CD14-positive monocyte (primary cell): ENCODE measurements around the gene PDILT. TPM values are rescaled to one million over a fixed set of nuclear protein-coding genes. Genes with fewer than 3 reads are reported as not detected.

Experiments
- DNase-seq, 3 donors: peaks; one replicate each; pipeline ENCODE4 v3.0.0-alpha.2; 2011 to 2022
- H2AFZ ChIP-seq: 2 replicates; pipeline ENCODE4 v1.6.0; 2012; ENCODE audit warnings: mild to moderate bottlenecking, low read depth, low read length, inconsistent platforms; ENCODE audit not compliant: insufficient read depth, poor library complexity, severe bottlenecking
- H3K27ac ChIP-seq, 2 donors: 1 replicate in 1 of 2; 2 replicates in 1 of 2; pipeline ENCODE4 v1.5.1; 2012 to 2013; ENCODE audit warnings: low read length in 2 of 2, control low read depth in 1 of 2, inconsistent platforms in 1 of 2, low read depth in 1 of 2, mild to moderate bottlenecking in 1 of 2
- H3K27me3 ChIP-seq, 2 donors: one replicate each; pipeline versions ENCODE4 v1.6.0 to v1.6.1; 2011 to 2013; ENCODE audit warnings: low read length in 2 of 2; ENCODE audit not compliant: control insufficient read depth in 2 of 2, insufficient read depth in 2 of 2
- H3K36me3 ChIP-seq, 2 donors: replicated peaks in 1 of 2; 1 replicate in 1 of 2; 2 replicates in 1 of 2; pipeline versions ENCODE4 v1.5.1 to v1.6.1; 2012 to 2013; ENCODE audit warnings: low read length in 2 of 2, control low read depth in 1 of 2, inconsistent platforms in 1 of 2, mild to moderate bottlenecking in 1 of 2; ENCODE audit not compliant: insufficient read depth in 2 of 2, control insufficient read depth in 1 of 2
- H3K4me1 ChIP-seq, 2 donors: 1 replicate in 1 of 2; 2 replicates in 1 of 2; pipeline versions ENCODE4 v1.5.1 to v1.6.1; 2012 to 2013; ENCODE audit warnings: low read length in 2 of 2, control low read depth in 1 of 2, inconsistent platforms in 1 of 2, mild to moderate bottlenecking in 1 of 2, moderate library complexity in 1 of 2; ENCODE audit not compliant: insufficient read depth in 2 of 2, control insufficient read depth in 1 of 2
- H3K4me2 ChIP-seq: replicated peaks from 2 replicates; pipeline ENCODE3; 2012; ENCODE audit warnings: low read length, moderate library complexity, mild to moderate bottlenecking; ENCODE audit not compliant: poor library complexity, severe bottlenecking; ENCODE audit errors: extremely low read depth
- H3K4me3 ChIP-seq, 3 experiments: fragments of 200-600 bp in 1 of 3; sonication (generic) in 1 of 3; replicated peaks in 1 of 3; 1 replicate in 2 of 3; 2 replicates in 1 of 3; pipeline ENCODE4 v1.5.1; 2011 to 2013; ENCODE audit warnings: low read length in 3 of 3, mild to moderate bottlenecking in 3 of 3, control low read depth in 2 of 3, low read depth in 2 of 3, inconsistent platforms in 1 of 3, moderate library complexity in 1 of 3
- H3K79me2 ChIP-seq: 2 replicates; pipeline ENCODE4 v1.6.0; 2012; ENCODE audit warnings: mild to moderate bottlenecking, control low read depth, inconsistent platforms, low read length, moderate library complexity; ENCODE audit not compliant: insufficient read depth
- H3K9ac ChIP-seq: 2 replicates; pipeline ENCODE4 v1.6.0; 2017; ENCODE audit warnings: low read length, mild to moderate bottlenecking; ENCODE audit not compliant: insufficient read depth, poor library complexity, severe bottlenecking
- H3K9me3 ChIP-seq, 2 donors: replicated peaks in 1 of 2; 1 replicate in 1 of 2; 2 replicates in 1 of 2; pipeline versions ENCODE4 v1.5.1 to v1.6.1; 2012 to 2013; ENCODE audit warnings: low read length in 2 of 2, control low read depth in 1 of 2; ENCODE audit not compliant: control insufficient read depth in 1 of 2, insufficient read depth in 1 of 2
- H4K20me1 ChIP-seq: 2 replicates; pipeline ENCODE4 v1.6.0; 2012; ENCODE audit warnings: mild to moderate bottlenecking, low read length, control low read depth, moderate library complexity; ENCODE audit not compliant: insufficient read depth
- H3K27ac Mint-ChIP-seq, 7 donors: one replicate each; pipeline ENCODE4 v1.8.0; 2020; ENCODE audit warnings: mild to moderate bottlenecking in 7 of 7, mixed read lengths in 7 of 7, moderate library complexity in 6 of 7, inconsistent platforms in 2 of 7
- H3K27me3 Mint-ChIP-seq, 3 donors: one replicate each; pipeline ENCODE4 v1.8.0; 2021 to 2022; ENCODE audit warnings: low read depth in 3 of 3, mild to moderate bottlenecking in 3 of 3, mixed read lengths in 3 of 3, moderate library complexity in 3 of 3, inconsistent platforms in 1 of 3
- H3K36me3 Mint-ChIP-seq, 2 donors: one replicate each; pipeline ENCODE4 v1.8.0; 2020; ENCODE audit warnings: mixed read lengths in 2 of 2, inconsistent platforms in 1 of 2, mild to moderate bottlenecking in 1 of 2
- H3K4me1 Mint-ChIP-seq: one replicate; pipeline ENCODE4 v1.8.0; 2020; ENCODE audit warnings: mild to moderate bottlenecking, mixed read lengths
- H3K4me3 Mint-ChIP-seq, 2 donors: one replicate each; pipeline ENCODE4 v1.8.0; 2020; ENCODE audit warnings: mild to moderate bottlenecking in 2 of 2, mixed read lengths in 2 of 2, moderate library complexity in 1 of 2
- H3K9me3 Mint-ChIP-seq, 7 donors: one replicate each; pipeline ENCODE4 v1.8.0; 2020 to 2022; ENCODE audit warnings: mixed read lengths in 7 of 7, mild to moderate bottlenecking in 6 of 7, moderate library complexity in 6 of 7, inconsistent platforms in 2 of 7
- CTCF ChIP-seq: fragments of 200-600 bp; IDR thresholded peaks from one replicate; pipeline ENCODE4 v1.8.0; 2022; ENCODE audit warnings: antibody characterized with exemption, mild to moderate bottlenecking
- WGBS: methylation state at CpG from one replicate; pipeline ENCODE4 v1.1.5; 2013; ENCODE audit warnings: missing lambda C conversion rate; ENCODE audit not compliant: insufficient coverage; 5-methylcytosine and 5-hydroxymethylcytosine counted together
- intact Hi-C, 2 donors: fragments of 100-400 bp; cut with micrococcal nuclease; formaldehyde crosslinking; loops; one replicate each; pipeline versions ENCODE4 v1.15.0 to v1.15.1; 2023
- polyA plus RNA-seq, 3 donors: library from polyadenylated mRNA; depleted of rRNA in 1 of 3; unstranded in 2 of 3; stranded (reverse) in 1 of 3; fragments of 300-500 nt in 2 of 3; fragments of >200 nt in 1 of 3; fragmentation: Illumina TruSeq in 2 of 3; gene quantifications; 1 replicate in 2 of 3; 2 replicates in 1 of 3; pipeline ENCODE4 v1.2.3, GENCODE V29; 2012 to 2021

PDILT gene
- polyA plus RNA-seq, 3 donors, result not detected

GRCh38 chr16:20397468-20398074, 7.0 kb downstream of the PDILT start:
- Histone ChIP-seq H3K36me3 (no peaks in the 10 kb centered on the region), H2AFZ (no peak overlapping the region), H3K4me1 (no peaks in the 10 kb centered on the region), H3K9ac (no peak overlapping the region), H4K20me1 (no peaks in the 10 kb centered on the region), H3K27me3 (no peaks in the 10 kb centered on the region), H3K9me3 (no peaks in the 10 kb centered on the region), H3K4me2 (no peak overlapping the region), H3K4me3 (no peak overlapping the region), H3K79me2 (no peaks in the 10 kb centered on the region), H3K27ac (no peak overlapping the region)
- 74% methylated on average over 6 of the region's 7 CpGs for WGBS
- no peaks in the 10 kb centered on the region for H3K36me3 Mint-ChIP-seq
- no peak for DNase-seq
- no peak overlapping the region for H3K4me3 Mint-ChIP-seq
- H3K27ac Mint-ChIP-seq, result no peak overlapping the region
- intact Hi-C loops, result no loop called here
- peaks cover 0 to 5% (median 3%) of the 10 kb centered on the region in 3 donors for H3K27me3 Mint-ChIP-seq
- no peaks in the 10 kb centered on the region for H3K4me1 Mint-ChIP-seq
- no peaks in the 10 kb centered on the region for H3K9me3 Mint-ChIP-seq
- no peak for TF ChIP-seq CTCF

- Mint-ChIP-seq H3K4me3 (no peak overlapping the region), H3K27ac (no peak overlapping the region), H3K4me1 (no peaks in the 10 kb centered on the region), H3K36me3 (no peaks in the 10 kb centered on the region), H3K27me3 (peaks cover 0 to 5% (median 3%) of the 10 kb centered on the region in 3 donors), H3K9me3 (no peaks in the 10 kb centered on the region)
- WGBS, result no CpG with 5 or more reads among the region's 7 CpGs
- Histone ChIP-seq H3K4me2 (no peak overlapping the region), H2AFZ (no peak overlapping the region), H3K4me1 (no peaks in the 10 kb centered on the region), H3K4me3 (no peak overlapping the region), H4K20me1 (no peaks in the 10 kb centered on the region), H3K36me3 (no peaks in the 10 kb centered on the region), H3K27me3 (no peaks in the 10 kb centered on the region), H3K27ac (no peak overlapping the region), H3K9me3 (no peaks in the 10 kb centered on the region), H3K79me2 (no peaks in the 10 kb centered on the region), H3K9ac (no peak overlapping the region)
- TF ChIP-seq CTCF, result no peak
- DNase-seq, result no peak
- intact Hi-C loops, result no loop called here
These were observed 7.6 kb downstream of the PDILT start for GRCh38 chr16:20396846-20397467.
